Hepatocyte (in vitro differentiated cells): ENCODE data around the gene NPAS2. TPM values are rescaled to one million over a fixed set of nuclear protein-coding genes. Genes with fewer than 3 reads are reported as not detected.

ENCODE experiments used
- DNase-seq: peaks from one replicate; pipeline ENCODE4 v3.0.0-alpha.2; 2016; ENCODE audit warnings: low spot score
- H2AFZ ChIP-seq: fragments of 200-600 bp; sonication (generic); 2 replicates; pipeline ENCODE4 v1.6.0; 2016; ENCODE audit warnings: antibody characterized with exemption, mild to moderate bottlenecking
- H3K27ac ChIP-seq: fragments of 200-600 bp; sonication (generic); 2 replicates; pipeline ENCODE4 v1.5.1; 2016; ENCODE audit warnings: mild to moderate bottlenecking
- H3K27me3 ChIP-seq: fragments of 200-600 bp; sonication (generic); 2 replicates; pipeline ENCODE4 v1.6.1; 2016
- H3K36me3 ChIP-seq: fragments of 200-600 bp; sonication (generic); replicated peaks from 2 replicates; pipeline ENCODE4 v1.5.1; 2016; ENCODE audit warnings: low read depth; ENCODE audit not compliant: insufficient read depth
- H3K4me1 ChIP-seq: fragments of 200-600 bp; sonication (generic); 2 replicates; pipeline ENCODE4 v1.5.1; 2016; ENCODE audit warnings: mild to moderate bottlenecking, moderate library complexity; ENCODE audit not compliant: insufficient read depth
- H3K4me2 ChIP-seq: fragments of 200-600 bp; sonication (generic); 2 replicates; pipeline ENCODE4 v1.6.0; 2016
- H3K4me3 ChIP-seq: fragments of 200-600 bp; sonication (generic); 2 replicates; pipeline ENCODE4 v1.5.1; 2016; ENCODE audit warnings: mild to moderate bottlenecking
- H3K79me2 ChIP-seq: fragments of 200-600 bp; sonication (generic); 2 replicates; pipeline ENCODE4 v1.6.0; 2017; ENCODE audit warnings: mild to moderate bottlenecking
- H3K9me2 ChIP-seq: fragments of 200-600 bp; sonication (generic); replicated peaks from 2 replicates; pipeline ENCODE4 v1.6.0; 2017; ENCODE audit warnings: mild to moderate bottlenecking; ENCODE audit not compliant: insufficient read depth
- H3K9me3 ChIP-seq: fragments of 200-600 bp; sonication (generic); 2 replicates; pipeline ENCODE4 v1.5.1; 2016; ENCODE audit warnings: low read depth, mild to moderate bottlenecking
- H4K20me1 ChIP-seq: fragments of 200-600 bp; sonication (generic); 2 replicates; pipeline ENCODE4 v1.6.0; 2016; ENCODE audit warnings: mild to moderate bottlenecking; ENCODE audit not compliant: insufficient read depth, poor library complexity, severe bottlenecking
- CTCF ChIP-seq: fragments of 200-600 bp; sonication (generic); IDR thresholded peaks from 2 replicates; pipeline ENCODE4 v1.5.1; 2016; ENCODE audit warnings: antibody characterized with exemption, mild to moderate bottlenecking; ENCODE audit not compliant: poor library complexity
- EZH2 ChIP-seq: fragments of 200-600 bp; sonication (generic); IDR thresholded peaks from 2 replicates; pipeline ENCODE4 v1.6.1; 2016; ENCODE audit warnings: antibody characterized with exemption, mild to moderate bottlenecking, borderline replicate concordance
- EZH2phosphoT487 ChIP-seq: fragments of 200-600 bp; sonication (generic); IDR thresholded peaks from one replicate; pipeline ENCODE4 v1.6.1; 2018; ENCODE audit warnings: antibody characterized with exemption, mild to moderate bottlenecking, low read depth, moderate library complexity; ENCODE audit not compliant: unreplicated experiment, severe bottlenecking
- WGBS: methylation state at CpG from one replicate; pipeline ENCODE4 v1.1.6; 2016; ENCODE audit warnings: low lambda C conversion rate; ENCODE audit errors: missing lambda C conversion rate; 5-methylcytosine and 5-hydroxymethylcytosine counted together
- polyA plus RNA-seq: library from polyadenylated mRNA; unstranded; fragments of >200 nt; fragmentation: Nextera tagmentation; extraction: Ambion mirVana; gene quantifications from 2 replicates; pipeline ENCODE4 v1.2.1, GENCODE V29; 2016
- total RNA-seq: library from RNA; depleted of rRNA; stranded (reverse); fragments of >200 nt; gene quantifications from 2 replicates; pipeline ENCODE4 v1.2.3, GENCODE V29; 2014

Gene NPAS2
- total and polyA plus RNA-seq, 2 experiments from 2014 or later, result 7.7 to 16.8 TPM

- WGBS, result 92% methylated on average over 5 of the region's 5 CpGs
Measured at GRCh38 chr2:100880036-100880435, 60.1 kb downstream of the NPAS2 start.

GRCh38 chr2:100880730-100881129 is 60.8 kb downstream of the NPAS2 start:
- Histone ChIP-seq H3K36me3 (no peaks in the 10 kb centered on the region), H4K20me1 (no peaks in the 10 kb centered on the region), H3K4me1 (peaks cover 31% of the 10 kb centered on the region), H3K79me2 (peaks cover 5% of the 10 kb centered on the region), H3K9me3 (no peaks in the 10 kb centered on the region), H3K9me2 (no peaks in the 10 kb centered on the region), H3K27me3 (no peaks in the 10 kb centered on the region), H3K4me3 (no peak overlapping the region), H3K27ac (no peak overlapping the region), H3K4me2 (no peak overlapping the region), H2AFZ (no peak overlapping the region)
- TF ChIP-seq CTCF (no peak), EZH2phosphoT487 (no peak), EZH2 (no peak)
- no peak for DNase-seq
- WGBS, result 90% methylated on average over 7 of the region's 7 CpGs

More at GRCh38 chr2:100880036-100880435, 60.1 kb downstream of the NPAS2 start:
- no peaks in the 10 kb centered on the region for H4K20me1 ChIP-seq
- peaks cover 34% of the 10 kb centered on the region for H3K4me1 ChIP-seq
- H3K4me2 ChIP-seq, result no peak overlapping the region
- H3K27ac ChIP-seq, result no peak overlapping the region
- H3K27me3 ChIP-seq, result no peaks in the 10 kb centered on the region
- H2AFZ ChIP-seq, result no peak overlapping the region
- no peaks in the 10 kb centered on the region for H3K36me3 ChIP-seq
- no peaks in the 10 kb centered on the region for H3K9me2 ChIP-seq
- no peaks in the 10 kb centered on the region for H3K9me3 ChIP-seq
- peaks cover 5% of the 10 kb centered on the region for H3K79me2 ChIP-seq
- no peak for DNase-seq
- H3K4me3 ChIP-seq, result no peak overlapping the region
- TF ChIP-seq EZH2phosphoT487 (no peak), CTCF (no peak), EZH2 (no peak)

GRCh38 chr2:100882645-100883613 is 63.0 kb downstream of the NPAS2 start:
- no peaks in the 10 kb centered on the region for H3K27me3 ChIP-seq
- H3K79me2 ChIP-seq, result peaks cover 5% of the 10 kb centered on the region
- no peak overlapping the region for H3K4me3 ChIP-seq
- H3K36me3 ChIP-seq, result no peaks in the 10 kb centered on the region
- peaks cover 29% of the 10 kb centered on the region for H3K4me1 ChIP-seq
- no peaks in the 10 kb centered on the region for H3K9me2 ChIP-seq
- H3K9me3 ChIP-seq, result no peaks in the 10 kb centered on the region
- peak; percentile 76 for DNase-seq
- H3K27ac ChIP-seq, result peak overlapping the region; percentile 85
- 76% methylated on average over 11 of the region's 11 CpGs for whole genome bisulfite sequencing
- no peak for TF ChIP-seq EZH2
- no peak for TF ChIP-seq EZH2phosphoT487
- TF ChIP-seq CTCF, result no peak
- no peak overlapping the region for H3K4me2 ChIP-seq
- no peaks in the 10 kb centered on the region for H4K20me1 ChIP-seq
- H2AFZ ChIP-seq, result no peak overlapping the region
